HCT116 (cell line): ENCODE data around the gene TKTL1. TPM values are rescaled to one million over a fixed set of nuclear protein-coding genes. Genes with fewer than 3 reads are reported as not detected.

Experiments used
- ATAC-seq: fragments of 200-7000 bp; cut with Tn5 transposase; 2 replicates; pipeline ENCODE4 v1.9.1; 2020; ENCODE audit warnings: mild to moderate bottlenecking, moderate library complexity
- BruUV-seq: library from RNA; stranded (reverse); fragments of 400-500 nt; replicated peaks from 2 replicates; lab custom pipeline; 2021; lab: Mats Ljungman, UMichigan
- CTCF ChIA-PET: fragments of 300-600 bp; sonication (Branson Sonifier 250); formaldehyde crosslinking; loops from one replicate; lab custom pipeline; 2021; ENCODE audit warnings: antibody characterized with exemption; lab: Charles Lee
- POLR2A ChIA-PET: fragments of 300-600, 350-600 bp; sonication (Branson Sonifier 250); formaldehyde crosslinking; loops from one replicate; lab custom pipeline; 2021; ENCODE audit warnings: antibody characterized with exemption; lab: Charles Lee
- RAD21 ChIA-PET, 2 experiments: fragments of 300-600 bp; sonication (Branson Sonifier 250); formaldehyde crosslinking; loops; one replicate each; lab custom pipeline; 2023; ENCODE audit warnings: low total read pairs in 2 of 2; ENCODE audit not compliant: uncharacterized antibody in 2 of 2, unreplicated experiment in 2 of 2, low non-redundant PET in 1 of 2; lab: Charles Lee
- DNase-seq: peaks from one replicate; pipeline ENCODE4 v3.0.0-alpha.2; 2010; ENCODE audit warnings: low read depth, low spot score
- H2AFZ ChIP-seq: fragments of 200-600 bp; shearing (Covaris generic), sonication (generic); 2 replicates; pipeline ENCODE4 v1.6.1; 2017; ENCODE audit warnings: low read depth, mixed run types, mixed read lengths, antibody characterized with exemption, low read length; ENCODE audit not compliant: poor library complexity, severe bottlenecking
- H3K27ac ChIP-seq: 2 replicates; pipeline ENCODE4 v1.5.1; 2012; ENCODE audit warnings: low read depth, low read length
- H3K27me3 ChIP-seq: fragments of 200-600 bp; sonication (generic); 2 replicates; pipeline ENCODE4 v1.6.1; 2016; ENCODE audit warnings: mixed run types, low read length, mixed read lengths; ENCODE audit not compliant: insufficient read depth
- H3K36me3 ChIP-seq, 2 experiments: fragments of 200-500 bp in 1 of 2; fragments of 200-600 bp in 1 of 2; sonication (Bioruptor generic) in 1 of 2; sonication (generic) in 1 of 2; 2 replicates each; pipeline versions ENCODE4 v1.5.1 to v1.6.1; 2014 to 2016; ENCODE audit warnings: low read length in 2 of 2, inconsistent platforms in 1 of 2, mixed read lengths in 1 of 2, mixed run types in 1 of 2; ENCODE audit not compliant: insufficient read depth in 2 of 2, control insufficient read depth in 1 of 2
- H3K4me1 ChIP-seq, 2 experiments: fragments of 200-600 bp in 1 of 2; sonication (generic) in 1 of 2; 2 replicates each; pipeline versions ENCODE4 v1.5.1 to v1.6.1; 2012 to 2017; ENCODE audit warnings: low read length in 2 of 2, inconsistent platforms in 1 of 2, mild to moderate bottlenecking in 1 of 2, mixed read lengths in 1 of 2, mixed run types in 1 of 2, moderate library complexity in 1 of 2; ENCODE audit not compliant: insufficient read depth in 2 of 2, control insufficient read depth in 1 of 2
- H3K4me2 ChIP-seq: fragments of 200-600 bp; sonication (generic); 2 replicates; pipeline ENCODE4 v1.6.1; 2017; ENCODE audit warnings: mixed run types, low read length, mixed read lengths
- H3K4me3 ChIP-seq, 2 experiments: fragments of 200-600 bp in 1 of 2; sonication (generic) in 1 of 2; replicated peaks in 1 of 2; 2 replicates each; pipeline ENCODE4 v1.5.1; 2011 to 2016; ENCODE audit warnings: low read length in 2 of 2, control low read depth in 1 of 2, low read depth in 1 of 2, mild to moderate bottlenecking in 1 of 2, mixed read lengths in 1 of 2, mixed run types in 1 of 2
- H3K79me2 ChIP-seq: fragments of 200-600 bp; sonication (generic); 2 replicates; pipeline ENCODE4 v1.6.1; 2017; ENCODE audit warnings: mild to moderate bottlenecking, mixed run types, low read length, moderate library complexity, mixed read lengths; ENCODE audit not compliant: insufficient read depth
- H3K9ac ChIP-seq: fragments of 200-600 bp; sonication (generic); 2 replicates; pipeline ENCODE4 v1.6.1; 2016; ENCODE audit warnings: low read length, mixed read lengths
- H3K9me2 ChIP-seq: fragments of 200-600 bp; sonication (generic), shearing (Covaris generic); 2 replicates; pipeline ENCODE4 v1.6.1; 2017; ENCODE audit warnings: mixed run types, mild to moderate bottlenecking, moderate library complexity; ENCODE audit not compliant: insufficient read depth
- H3K9me3 ChIP-seq, 2 experiments: fragments of 200-500 bp in 1 of 2; fragments of 200-600 bp in 1 of 2; sonication (Bioruptor generic) in 1 of 2; sonication (generic) in 1 of 2; 2 replicates each; pipeline ENCODE4 v1.6.1; 2014 to 2017; ENCODE audit warnings: low read length in 2 of 2, mixed read lengths in 2 of 2, inconsistent platforms in 1 of 2, low read depth in 1 of 2, mild to moderate bottlenecking in 1 of 2, mixed run types in 1 of 2, moderate library complexity in 1 of 2; ENCODE audit not compliant: control insufficient read depth in 1 of 2, insufficient read depth in 1 of 2
- H4K20me1 ChIP-seq: fragments of 200-600 bp; sonication (generic), shearing (Covaris generic); 2 replicates; pipeline ENCODE4 v1.6.1; 2017; ENCODE audit warnings: mixed run types, mild to moderate bottlenecking, moderate library complexity; ENCODE audit not compliant: insufficient read depth
- CEBPB ChIP-seq: IDR thresholded peaks from 2 replicates; pipeline ENCODE4 v1.6.1; 2012; ENCODE audit warnings: low read depth
- CTCF ChIP-seq, 3 experiments: fragments of 200-600 bp in 1 of 3; sonication (generic) in 1 of 3; IDR thresholded peaks in 2 of 3; conservative IDR thresholded peaks in 1 of 3; 2 replicates each; pipeline ENCODE4 v1.5.1; 2012 to 2017; ENCODE audit warnings: low read depth in 2 of 3, low read length in 2 of 3, antibody characterized with exemption in 1 of 3, borderline replicate concordance in 1 of 3, control low read depth in 1 of 3, mild to moderate bottlenecking in 1 of 3, mixed read lengths in 1 of 3, mixed run types in 1 of 3, moderate library complexity in 1 of 3; ENCODE audit not compliant: insufficient read depth in 1 of 3
- EGR1 ChIP-seq: IDR thresholded peaks from 2 replicates; pipeline ENCODE4 v1.6.1; 2012; ENCODE audit warnings: low read depth
- ELF1 ChIP-seq: IDR thresholded peaks from 2 replicates; pipeline ENCODE4 v1.6.1; 2012; ENCODE audit warnings: low read depth, borderline replicate concordance
- FOSL1 ChIP-seq: IDR thresholded peaks from 2 replicates; pipeline ENCODE4 v1.6.1; 2012; ENCODE audit warnings: low read depth
- MAX ChIP-seq: IDR thresholded peaks from 2 replicates; pipeline ENCODE4 v1.6.1; 2012
- SIN3A ChIP-seq: IDR thresholded peaks from 2 replicates; pipeline ENCODE4 v1.6.1; 2012; ENCODE audit warnings: low read depth
- SP1 ChIP-seq: IDR thresholded peaks from 2 replicates; pipeline ENCODE4 v1.6.1; 2012; ENCODE audit warnings: low read depth
- SRF ChIP-seq: IDR thresholded peaks from 2 replicates; pipeline ENCODE4 v1.6.1; 2012; ENCODE audit warnings: low read depth
- TCF7L2 ChIP-seq: IDR thresholded peaks from 2 replicates; pipeline ENCODE4 v1.7.0; 2011; ENCODE audit warnings: borderline replicate concordance, inconsistent platforms; ENCODE audit not compliant: insufficient read depth, insufficient read length; ENCODE audit errors: extremely low read depth
- ZBTB33 ChIP-seq: IDR thresholded peaks from 2 replicates; pipeline ENCODE4 v1.6.1; 2011; ENCODE audit warnings: mild to moderate bottlenecking, low read length, moderate library complexity; ENCODE audit not compliant: insufficient replicate concordance; ENCODE audit errors: extremely low read depth
- ZFX ChIP-seq: fragments of 450-650 bp; IDR thresholded peaks from 2 replicates; pipeline ENCODE4 v1.6.1; 2017
- ZNF274 ChIP-seq: fragments of 200-500 bp; sonication (Bioruptor generic); IDR thresholded peaks from 2 replicates; pipeline ENCODE4 v1.6.1; 2014; ENCODE audit warnings: mild to moderate bottlenecking, low read depth, low read length, inconsistent platforms
- intact Hi-C: fragments of 100-400 bp; cut with micrococcal nuclease; formaldehyde crosslinking; loops from 2 replicates; pipeline ENCODE4 v1.10.0; 2022
- total RNA-seq: library from RNA; stranded (reverse); gene quantifications from one replicate; pipeline ENCODE4 v1.2.1, GENCODE V29; 2021; ENCODE audit not compliant: unreplicated experiment

TKTL1 gene
- total RNA-seq, 1 experiment from 2014 or later: 0.34 TPM

GRCh38 chrX:154313147-154313546 is 17.6 kb downstream of the TKTL1 start:
- intact Hi-C loops: no loop called here
- Histone ChIP-seq H3K9ac (no peak overlapping the region), H3K9me2 (no peaks in the 10 kb centered on the region), H2AFZ (no peak overlapping the region), H3K4me2 (no peak overlapping the region), H3K4me1 (peaks cover 0 to 4% of the 10 kb centered on the region in 2 experiments; a peak in 1 of 4 replicates), H3K79me2 (no peaks in the 10 kb centered on the region), H3K27ac (no peak overlapping the region), H4K20me1 (no peaks in the 10 kb centered on the region), H3K27me3 (no peaks in the 10 kb centered on the region), H3K4me3 (no peak overlapping the region), H3K9me3 (no peaks in the 10 kb centered on the region), H3K36me3 (no peaks in the 10 kb centered on the region)
- BruUV-seq: no TSS peak
- DNase-seq: no peak
- POLR2A ChIA-PET: no interaction called here
- CTCF ChIA-PET: no interaction called here
- no peak for ATAC-seq
- TF ChIP-seq TCF7L2 (no peak), ZBTB33 (no peak), FOSL1 (no peak), SIN3A (no peak), SP1 (no peak), ELF1 (no peak), EGR1 (no peak)
- RAD21 ChIA-PET: no interaction called here

GRCh38 chrX:154315416-154315815 is 19.8 kb downstream of the TKTL1 start:
- intact Hi-C loops: no loop called here
- Histone ChIP-seq H3K9me2 (no peaks in the 10 kb centered on the region), H3K4me1 (no peaks in the 10 kb centered on the region; a peak in 1 of 4 replicates), H4K20me1 (no peaks in the 10 kb centered on the region), H3K9ac (no peak overlapping the region), H2AFZ (no peak overlapping the region), H3K27me3 (no peaks in the 10 kb centered on the region), H3K27ac (no peak overlapping the region), H3K4me3 (no peak overlapping the region), H3K9me3 (no peaks in the 10 kb centered on the region), H3K4me2 (no peak overlapping the region), H3K36me3 (no peaks in the 10 kb centered on the region), H3K79me2 (no peaks in the 10 kb centered on the region)
- RAD21 ChIA-PET: no interaction called here
- POLR2A ChIA-PET: no interaction called here
- DNase-seq: no peak
- ATAC-seq: no peak
- CTCF ChIA-PET: no interaction called here
- no TSS peak for BruUV-seq
- TF ChIP-seq CTCF (IDR thresholded peaks at IDR 0.05 in 2 of 3, conservative IDR thresholded peaks at IDR 0.05 in 1 of 3; ENCODE audit: borderline replicate concordance in 1 of 3, insufficient read depth in 1 of 3, low read depth in 2 of 3, low read length in 2 of 3) (no peak), CEBPB (no peak), ZFX (no peak), ZNF274 (no peak), ELF1 (no peak), SRF (no peak), SIN3A (no peak), MAX (no peak)
